HEK293 (cell line): ENCODE results near the gene MAGOH.

Experiments
- CTCF ChIA-PET: fragments of 350-600 bp; formaldehyde crosslinking; extraction: SDS; loops from one replicate; lab custom pipeline; 2021; ENCODE audit warnings: antibody characterized with exemption; lab: Yijun Ruan, JAX
- POLR2A ChIA-PET: fragments of 300-600 bp; formaldehyde crosslinking; extraction: SDS; loops from one replicate; lab custom pipeline; 2020; ENCODE audit warnings: antibody characterized with exemption, inconsistent platforms; lab: Yijun Ruan, JAX
- H3K27ac ChIP-seq: fragments of 200-500 bp; sonication (Bioruptor generic); 2 replicates; pipeline ENCODE4 v1.5.1; 2014; ENCODE audit warnings: low read depth, low read length, control low read depth, inconsistent platforms; ENCODE audit errors: extremely low read depth
- H3K36me3 ChIP-seq, 2 experiments: fragments of 200-500 bp in 1 of 2; sonication (Bioruptor generic) in 1 of 2; 1 replicate in 1 of 2; 2 replicates in 1 of 2; pipeline ENCODE4 v1.5.1; 2014 to 2017; ENCODE audit warnings: inconsistent platforms in 2 of 2, low read length in 2 of 2; ENCODE audit not compliant: control insufficient read depth in 2 of 2, insufficient read depth in 1 of 2
- H3K4me1 ChIP-seq: fragments of 200-500 bp; sonication (Bioruptor generic); 2 replicates; pipeline ENCODE4 v1.5.1; 2014; ENCODE audit warnings: mild to moderate bottlenecking, low read length, inconsistent platforms; ENCODE audit not compliant: control insufficient read depth, insufficient read depth
- H3K4me3 ChIP-seq: 2 replicates; pipeline ENCODE4 v1.5.1; 2011; ENCODE audit warnings: low read depth, mild to moderate bottlenecking, control low read depth, low read length, moderate library complexity
- H3K9me3 ChIP-seq: fragments of 200-500 bp; sonication (Bioruptor generic); 2 replicates; pipeline ENCODE4 v1.5.1; 2014; ENCODE audit warnings: low read depth, low read length, inconsistent platforms; ENCODE audit not compliant: control insufficient read depth, insufficient read depth
- ATF2 ChIP-seq: fragments of 450-650 bp; formaldehyde crosslinking; IDR thresholded peaks from 2 replicates; pipeline ENCODE4 v1.5.1; 2016; ENCODE audit warnings: missing biosample characterization, missing genetic modification characterization, low read depth
- CTCF ChIP-seq: fragments of 450-650 bp; formaldehyde crosslinking; IDR thresholded peaks from 2 replicates; pipeline ENCODE4 v1.5.1; 2016; ENCODE audit warnings: missing biosample characterization, missing genetic modification characterization
- MEIS1 ChIP-seq: sonication (generic); formaldehyde crosslinking; IDR thresholded peaks from 2 replicates; pipeline ENCODE4 v1.8.1; 2022; ENCODE audit warnings: missing genetic modification reagents, mild to moderate bottlenecking, borderline replicate concordance
- SP7 ChIP-seq: fragments of 450-650 bp; formaldehyde crosslinking; IDR thresholded peaks from 2 replicates; pipeline ENCODE4 v1.5.1; 2016; ENCODE audit warnings: missing biosample characterization, missing genetic modification characterization
- YY1 ChIP-seq: fragments of 450-650 bp; formaldehyde crosslinking; IDR thresholded peaks from 2 replicates; pipeline ENCODE4 v1.5.1; 2018; ENCODE audit warnings: missing biosample characterization, missing genetic modification characterization
- ZBTB48 ChIP-seq: fragments of 450-650 bp; formaldehyde crosslinking; IDR thresholded peaks from 2 replicates; pipeline ENCODE4 v1.5.1; 2016; ENCODE audit warnings: missing biosample characterization, missing genetic modification characterization
- ZFP41 ChIP-seq: fragments of 450-650 bp; formaldehyde crosslinking; IDR thresholded peaks from 2 replicates; pipeline ENCODE4 v1.5.1; 2016; ENCODE audit warnings: missing biosample characterization, missing genetic modification characterization, borderline replicate concordance
- ZNF112 ChIP-seq: fragments of 450-650 bp; formaldehyde crosslinking; IDR thresholded peaks from 2 replicates; pipeline ENCODE4 v1.5.0; 2017; ENCODE audit warnings: missing biosample characterization, missing genetic modification characterization
- ZNF148 ChIP-seq: fragments of 450-650 bp; formaldehyde crosslinking; IDR thresholded peaks from 2 replicates; pipeline ENCODE4 v1.5.0; 2017; ENCODE audit warnings: missing biosample characterization, missing genetic modification characterization, borderline replicate concordance
- ZNF157 ChIP-seq: fragments of 450-650 bp; formaldehyde crosslinking; IDR thresholded peaks from 2 replicates; pipeline ENCODE4 v1.5.1; 2016; ENCODE audit warnings: missing biosample characterization, missing genetic modification characterization
- ZNF175 ChIP-seq: fragments of 450-650 bp; formaldehyde crosslinking; IDR thresholded peaks from 2 replicates; pipeline ENCODE4 v1.5.1; 2016; ENCODE audit warnings: missing biosample characterization, missing genetic modification characterization
- ZNF18 ChIP-seq: fragments of 450-650 bp; formaldehyde crosslinking; IDR thresholded peaks from 2 replicates; pipeline ENCODE4 v1.5.1; 2016; ENCODE audit warnings: missing biosample characterization, missing genetic modification characterization
- ZNF19 ChIP-seq: fragments of 450-650 bp; formaldehyde crosslinking; IDR thresholded peaks from 2 replicates; pipeline ENCODE4; 2016; ENCODE audit warnings: missing biosample characterization, missing genetic modification characterization, low read depth
- ZNF354C ChIP-seq: fragments of 450-650 bp; formaldehyde crosslinking; IDR thresholded peaks from 2 replicates; pipeline ENCODE4 v1.5.1; 2016; ENCODE audit warnings: missing biosample characterization, missing genetic modification characterization, low read depth, borderline replicate concordance
- ZNF391 ChIP-seq: fragments of 450-650 bp; formaldehyde crosslinking; IDR thresholded peaks from 2 replicates; pipeline ENCODE4 v1.5.1; 2016; ENCODE audit warnings: low read depth, missing biosample characterization, missing genetic modification characterization, borderline replicate concordance
- ZNF510 ChIP-seq: fragments of 450-650 bp; formaldehyde crosslinking; IDR thresholded peaks from 2 replicates; pipeline ENCODE4 v1.5.1; 2018; ENCODE audit warnings: mild to moderate bottlenecking, missing genetic modification characterization, missing biosample characterization; ENCODE audit not compliant: insufficient replicate concordance
- ZNF544 ChIP-seq: fragments of 450-650 bp; formaldehyde crosslinking; IDR thresholded peaks from 2 replicates; pipeline ENCODE4 v1.5.0; 2017; ENCODE audit warnings: missing biosample characterization, missing genetic modification characterization
- ZNF558 ChIP-seq: fragments of 450-650 bp; formaldehyde crosslinking; IDR thresholded peaks from 2 replicates; pipeline ENCODE4 v1.5.1; 2016; ENCODE audit warnings: missing biosample characterization, missing genetic modification characterization
- ZNF580 ChIP-seq: fragments of 450-650 bp; formaldehyde crosslinking; IDR thresholded peaks from 2 replicates; pipeline ENCODE4 v1.5.1; 2016; ENCODE audit warnings: missing biosample characterization, missing genetic modification characterization
- ZNF654 ChIP-seq: fragments of 450-650 bp; formaldehyde crosslinking; IDR thresholded peaks from 2 replicates; pipeline ENCODE4 v1.5.1; 2016; ENCODE audit warnings: low read depth, missing biosample characterization, missing genetic modification characterization
- ZNF791 ChIP-seq: fragments of 450-650 bp; formaldehyde crosslinking; IDR thresholded peaks from 2 replicates; pipeline ENCODE4 v1.5.1; 2016; ENCODE audit warnings: missing biosample characterization, missing genetic modification characterization

Gene MAGOH

GRCh38 chr1:53266038-53266437 lies 27.7 kb upstream of the MAGOH start:
- TF ChIP-seq ZNF654 (tag by site-specific recombination) (peak; percentile 27), SP7 (tag by site-specific recombination) (no peak), CTCF (peak; percentile 33; the same call in 1 of the 2 replicates), ZNF791 (tag by site-specific recombination) (no peak), ZBTB48 (tag by site-specific recombination) (no peak)
- Histone ChIP-seq H3K9me3 (no peaks in the 10 kb centered on the region), H3K4me3 (no peak overlapping the region), H3K4me1 (no peaks in the 10 kb centered on the region), H3K36me3 (peaks cover 0 to 74% of the 10 kb centered on the region in 2 experiments; a peak in 1 of 3 replicates), H3K27ac (no peak overlapping the region)
- POLR2A ChIA-PET: no interaction called here
- CTCF ChIA-PET: interaction anchor here (0.9 to 4.4 kb wide), 5 partner anchors 9 to 207 kb away, joined by 3 to 23 read pairs (median 5); no protein-coding TSS in a partner anchor

GRCh38 chr1:53265581-53265980 lies 27.3 kb upstream of the MAGOH start:
- ChIA-PET POLR2A (no interaction called here), CTCF (interaction anchor here (0.9 to 4.4 kb wide), 5 partner anchors 8 to 208 kb away, joined by 3 to 23 read pairs (median 5); no protein-coding TSS in a partner anchor)
- Histone ChIP-seq H3K9me3 (no peaks in the 10 kb centered on the region), H3K4me3 (no peak overlapping the region), H3K4me1 (no peaks in the 10 kb centered on the region), H3K27ac (no peak overlapping the region), H3K36me3 (peaks cover 0 to 74% of the 10 kb centered on the region in 2 experiments; a peak in 1 of 3 replicates)
- no peak for TF ChIP-seq ZFP41

- H3K9me3 ChIP-seq: no peaks in the 10 kb centered on the region
- no peak overlapping the region for H3K27ac ChIP-seq
- peaks cover 4 to 81% of the 10 kb centered on the region in 2 experiments; a peak in 1 of 3 replicates for H3K36me3 ChIP-seq
- no peak overlapping the region for H3K4me3 ChIP-seq
- POLR2A ChIA-PET: no interaction called here
- no peaks in the 10 kb centered on the region for H3K4me1 ChIP-seq
- CTCF ChIA-PET: interaction anchor here (0.9 kb wide), 1 partner anchor 13 kb away, joined by 3 read pairs; no protein-coding TSS in a partner anchor
- TF ChIP-seq ZNF654 (tag by site-specific recombination): no peak
- no peak for TF ChIP-seq ZNF19
- no peak for TF ChIP-seq ZNF148
- no peak for TF ChIP-seq ZNF354C (tag by site-specific recombination)
- TF ChIP-seq ZNF510 (tag by site-specific recombination): no peak
- TF ChIP-seq ZNF580 (tag by site-specific recombination): no peak
- TF ChIP-seq YY1: no peak
- TF ChIP-seq ZNF558: no peak
- no peak for TF ChIP-seq ZNF175 (tag by site-specific recombination)
- no peak for TF ChIP-seq ZNF391 (tag by site-specific recombination)
- TF ChIP-seq ZNF544 (tag by site-specific recombination): no peak
- TF ChIP-seq ZNF112 (tag by site-specific recombination): no peak
- TF ChIP-seq MEIS1 (CRISPR knock-in tag): no peak
- TF ChIP-seq ATF2 (tag by site-specific recombination): no peak
- TF ChIP-seq ZNF18 (tag by site-specific recombination): no peak
- no peak for TF ChIP-seq ZNF157 (tag by site-specific recombination)
Observed at GRCh38 chr1:53264048-53264447, 25.7 kb upstream of the MAGOH start.
